SHP77 (cell line): ENCODE results near the gene ARMC5.
A peak's percentile ranks its signal among the peaks of the same experiment; 100 is the strongest.
"Not testable (repeated sequence)": the region's sequence is repeated elsewhere in the genome, so short reads cannot be mapped to it uniquely, and the experiment has no call there.

Experiments
- DNase-seq, 2 experiments: peaks; one replicate each; lab custom pipeline; 2025; lab: John Stamatoyannopoulos, UW

ARMC5 gene, protein sequence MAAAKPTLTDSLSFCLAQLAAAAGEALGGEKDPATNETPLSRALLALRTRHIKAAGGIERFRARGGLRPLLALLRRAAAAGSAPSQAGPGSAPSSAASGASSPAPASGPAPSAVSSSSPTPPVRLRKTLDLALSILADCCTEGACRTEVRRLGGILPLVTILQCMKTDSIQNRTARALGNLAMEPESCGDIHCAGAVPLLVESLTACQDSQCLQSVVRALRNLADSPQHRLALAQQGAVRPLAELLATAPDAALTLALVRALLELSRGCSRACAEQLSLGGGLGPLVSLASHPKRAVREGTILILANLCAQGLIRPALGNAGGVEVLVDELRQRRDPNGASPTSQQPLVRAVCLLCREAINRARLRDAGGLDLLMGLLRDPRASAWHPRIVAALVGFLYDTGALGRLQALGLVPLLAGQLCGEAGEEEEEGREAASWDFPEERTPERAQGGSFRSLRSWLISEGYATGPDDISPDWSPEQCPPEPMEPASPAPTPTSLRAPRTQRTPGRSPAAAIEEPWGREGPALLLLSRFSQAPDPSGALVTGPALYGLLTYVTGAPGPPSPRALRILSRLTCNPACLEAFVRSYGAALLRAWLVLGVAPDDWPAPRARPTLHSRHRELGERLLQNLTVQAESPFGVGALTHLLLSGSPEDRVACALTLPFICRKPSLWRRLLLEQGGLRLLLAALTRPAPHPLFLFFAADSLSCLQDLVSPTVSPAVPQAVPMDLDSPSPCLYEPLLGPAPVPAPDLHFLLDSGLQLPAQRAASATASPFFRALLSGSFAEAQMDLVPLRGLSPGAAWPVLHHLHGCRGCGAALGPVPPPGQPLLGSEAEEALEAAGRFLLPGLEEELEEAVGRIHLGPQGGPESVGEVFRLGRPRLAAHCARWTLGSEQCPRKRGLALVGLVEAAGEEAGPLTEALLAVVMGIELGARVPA

DNA sequence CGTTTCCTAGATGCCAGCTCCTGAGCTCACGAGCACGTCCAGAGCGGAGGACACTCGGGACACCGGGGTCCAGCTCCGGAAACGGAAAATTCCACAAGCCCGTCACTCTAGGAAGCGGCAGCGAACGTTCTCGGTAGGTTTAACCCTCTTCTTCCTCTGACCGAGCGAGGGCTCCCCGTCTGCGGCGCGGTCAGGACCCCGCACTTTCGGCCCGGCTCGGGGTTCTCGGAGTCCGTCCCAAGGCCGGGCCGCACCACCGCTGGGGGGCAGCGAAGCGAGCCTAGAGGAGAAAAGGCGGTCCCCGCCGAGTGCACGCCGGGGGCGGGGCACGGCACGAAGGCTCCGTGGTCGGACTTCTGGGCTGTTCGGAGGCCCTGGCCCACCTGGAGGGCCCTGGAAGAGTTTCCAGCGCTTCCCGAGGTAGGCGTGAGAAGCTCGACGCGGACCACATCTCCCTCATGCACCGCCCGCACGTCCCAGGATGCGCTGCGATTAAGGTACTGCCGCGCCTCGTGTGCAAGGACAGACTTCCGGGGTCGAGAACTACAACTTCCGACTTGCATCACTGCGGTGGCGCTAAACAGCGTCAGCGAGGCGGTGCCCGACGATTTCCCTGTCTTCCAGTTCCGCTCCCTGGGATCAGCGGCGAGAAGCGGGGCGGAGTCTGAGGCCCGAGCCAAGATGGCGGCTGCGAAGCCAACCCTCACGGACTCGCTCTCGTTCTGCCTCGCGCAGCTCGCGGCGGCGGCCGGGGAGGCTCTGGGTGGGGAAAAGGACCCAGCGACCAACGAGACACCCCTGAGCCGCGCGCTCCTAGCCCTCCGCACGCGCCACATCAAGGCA, at the start of gene ARMC5:
Gene ARMC5 (plus strand): TSS at position 658 of the 843 bp plus-strand sequence. CDS start 24 bp downstream, at position 682.
- DNase-seq = peak; percentile 97

DNA sequence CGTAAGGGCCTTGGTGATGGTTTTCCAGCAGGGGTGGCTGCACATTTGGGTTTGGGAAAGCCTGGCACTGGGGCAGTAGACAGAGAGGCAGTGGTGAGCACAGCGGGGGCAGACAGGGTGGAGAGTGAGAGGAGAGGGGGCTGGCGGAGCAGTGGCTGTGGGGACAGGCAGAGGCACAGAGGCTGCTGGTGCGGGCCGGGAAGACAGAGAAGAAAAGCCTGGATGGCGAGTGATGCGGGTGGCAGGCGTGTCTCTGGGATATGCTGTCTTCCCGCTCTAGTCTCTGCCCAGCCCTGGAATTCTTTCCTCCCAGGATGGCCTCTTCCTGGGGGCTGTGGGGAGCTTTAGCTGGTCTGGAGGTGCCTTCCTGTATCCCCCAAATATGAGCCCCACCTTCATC, 49.2 kb upstream of the ARMC5 start:
- no peak for DNase-seq

DNA sequence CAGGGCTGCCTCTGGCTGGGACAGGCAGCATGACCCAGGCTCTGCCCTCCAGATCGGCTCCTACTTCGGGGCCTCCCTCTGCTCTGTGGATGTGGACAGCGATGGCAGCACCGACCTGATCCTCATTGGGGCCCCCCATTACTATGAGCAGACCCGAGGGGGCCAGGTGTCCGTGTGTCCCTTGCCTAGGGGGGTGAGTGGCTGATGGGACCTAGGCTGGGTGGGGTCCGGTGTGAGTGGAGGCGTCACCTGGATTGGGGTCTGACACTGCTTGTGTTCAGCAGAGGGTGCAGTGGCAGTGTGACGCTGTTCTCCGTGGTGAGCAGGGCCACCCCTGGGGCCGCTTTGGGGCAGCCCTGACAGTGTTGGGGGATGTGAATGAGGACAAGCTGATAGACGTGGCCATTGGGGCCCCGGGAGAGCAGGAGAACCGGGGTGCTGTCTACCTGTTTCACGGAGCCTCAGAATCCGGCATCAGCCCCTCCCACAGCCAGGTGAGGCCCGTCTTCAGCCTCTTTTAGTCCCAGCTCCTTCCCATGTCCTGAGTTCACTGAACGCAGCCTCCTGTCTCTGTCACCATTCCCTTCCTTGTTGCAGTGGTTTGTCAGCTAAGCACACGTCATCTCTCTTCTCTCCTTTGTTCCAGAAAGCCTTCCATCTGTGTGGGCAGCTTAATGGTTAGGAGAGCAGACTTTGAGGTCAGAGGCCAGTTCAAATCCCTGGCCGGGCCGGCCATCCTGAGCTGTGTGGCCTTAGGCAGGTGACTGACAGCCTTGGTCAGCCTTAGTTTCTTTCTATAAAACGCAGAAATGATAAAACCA, 48.1 kb upstream of the ARMC5 start:
- no peak for DNase-seq

DNA sequence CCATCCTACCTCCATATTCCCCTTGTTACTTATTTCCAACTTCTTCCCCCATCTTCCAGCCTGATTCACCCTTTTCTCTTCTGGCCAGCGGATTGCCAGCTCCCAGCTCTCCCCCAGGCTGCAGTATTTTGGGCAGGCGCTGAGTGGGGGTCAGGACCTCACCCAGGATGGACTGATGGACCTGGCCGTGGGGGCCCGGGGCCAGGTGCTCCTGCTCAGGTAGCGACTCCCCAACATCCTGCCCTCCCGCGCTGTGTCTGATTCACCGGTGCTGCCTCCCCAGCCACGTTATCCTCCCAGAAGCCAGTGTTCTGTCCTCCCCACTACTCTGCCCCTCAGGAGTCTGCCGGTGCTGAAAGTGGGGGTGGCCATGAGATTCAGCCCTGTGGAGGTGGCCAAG, 46.6 kb upstream of the ARMC5 start:
- no peak for DNase-seq

DNA sequence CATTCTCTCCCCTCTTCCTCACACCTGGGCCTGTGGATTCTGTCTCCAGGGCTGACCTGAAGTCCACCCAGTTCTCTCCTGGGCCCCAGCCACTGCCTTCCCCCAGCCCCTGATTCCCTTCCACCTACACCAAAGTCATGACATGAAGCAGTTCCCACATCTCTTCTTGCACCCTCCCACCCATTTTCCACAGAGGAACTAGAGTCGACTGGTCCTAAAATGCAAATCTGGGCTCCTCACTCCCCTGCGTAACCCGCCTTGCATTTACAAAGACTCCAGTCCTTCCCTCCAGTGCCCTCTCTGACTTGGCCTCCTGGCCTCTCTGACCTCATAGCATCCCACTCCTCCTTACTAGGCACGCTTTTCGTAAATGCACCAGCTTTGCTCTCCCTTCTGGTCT, 45.9 kb upstream of the ARMC5 start:
- DNase-seq = no peak

DNA sequence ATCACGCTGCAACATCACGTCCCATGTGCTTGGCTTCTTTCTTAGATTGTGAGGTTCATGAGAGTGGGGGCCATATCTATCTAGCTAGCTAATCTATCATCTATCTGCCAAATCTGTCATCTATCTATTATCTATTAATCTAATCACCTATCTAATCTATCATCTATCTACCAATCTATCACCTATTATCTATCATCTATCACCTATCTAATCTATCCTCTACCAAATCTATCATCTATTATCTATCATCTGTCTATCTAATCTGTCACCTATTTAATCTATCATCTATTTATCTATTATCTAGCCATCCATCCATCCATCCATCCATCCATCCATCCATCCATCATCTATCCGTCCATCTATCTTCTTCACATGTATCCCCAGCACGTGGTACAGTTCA, 45.4 kb upstream of the ARMC5 start:
- DNase-seq = no peak

DNA sequence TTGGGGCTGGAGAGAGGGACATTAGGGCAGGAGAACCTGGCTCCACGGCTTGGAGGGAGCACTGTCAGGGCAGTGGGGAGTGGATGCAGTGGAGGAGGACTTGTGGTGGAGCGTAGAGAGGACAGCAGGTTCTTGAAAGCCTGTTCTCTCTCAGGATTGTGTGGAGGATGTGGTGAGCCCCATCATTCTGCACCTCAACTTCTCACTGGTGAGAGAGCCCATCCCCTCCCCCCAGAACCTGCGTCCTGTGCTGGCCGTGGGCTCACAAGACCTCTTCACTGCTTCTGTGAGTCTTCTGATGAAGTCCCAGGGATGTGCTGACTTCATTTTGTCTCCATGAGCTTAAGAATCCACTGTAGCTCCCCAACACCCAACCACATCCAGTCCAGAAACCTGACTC, 44.6 kb upstream of the ARMC5 start:
- no peak for DNase-seq

DNA sequence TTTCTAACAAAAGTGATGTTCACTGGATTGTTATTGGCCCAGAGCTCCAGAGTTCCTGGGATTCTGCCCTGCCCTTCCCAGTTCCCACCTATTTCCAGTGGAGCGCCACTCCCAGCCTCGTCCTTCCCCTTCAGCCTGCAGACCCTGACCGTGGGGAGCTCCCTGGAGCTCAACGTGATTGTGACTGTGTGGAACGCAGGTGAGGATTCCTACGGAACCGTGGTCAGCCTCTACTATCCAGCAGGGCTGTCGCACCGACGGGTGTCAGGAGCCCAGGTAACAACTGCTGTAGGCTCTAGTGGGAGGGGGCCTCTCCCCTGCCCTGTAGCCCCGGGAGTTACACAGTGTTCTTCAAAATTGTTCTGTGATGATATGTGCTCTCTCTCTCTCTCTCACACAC, 42.9 kb upstream of the ARMC5 start:
- DNase-seq = no peak

DNA sequence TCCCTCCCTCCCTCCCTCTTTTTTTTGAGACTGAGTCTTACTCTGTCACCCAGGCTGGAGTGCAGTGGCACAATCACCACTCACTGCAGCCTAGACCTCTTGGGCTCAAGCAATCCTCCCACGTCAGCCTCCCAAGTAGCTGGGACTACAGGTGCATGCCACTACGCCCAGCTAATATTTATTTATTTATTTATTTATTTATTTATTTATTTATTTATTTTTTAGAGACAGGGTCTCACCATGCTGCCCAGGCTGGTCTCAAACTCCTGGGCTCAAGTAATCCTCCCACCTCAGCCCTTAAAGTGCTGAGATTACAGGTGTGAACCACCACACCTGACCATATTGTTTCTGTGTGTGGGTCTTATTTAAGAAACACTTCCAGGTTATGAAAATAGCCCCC, 42.3 kb upstream of the ARMC5 start:
- not testable (repeated sequence) for DNase-seq

DNA sequence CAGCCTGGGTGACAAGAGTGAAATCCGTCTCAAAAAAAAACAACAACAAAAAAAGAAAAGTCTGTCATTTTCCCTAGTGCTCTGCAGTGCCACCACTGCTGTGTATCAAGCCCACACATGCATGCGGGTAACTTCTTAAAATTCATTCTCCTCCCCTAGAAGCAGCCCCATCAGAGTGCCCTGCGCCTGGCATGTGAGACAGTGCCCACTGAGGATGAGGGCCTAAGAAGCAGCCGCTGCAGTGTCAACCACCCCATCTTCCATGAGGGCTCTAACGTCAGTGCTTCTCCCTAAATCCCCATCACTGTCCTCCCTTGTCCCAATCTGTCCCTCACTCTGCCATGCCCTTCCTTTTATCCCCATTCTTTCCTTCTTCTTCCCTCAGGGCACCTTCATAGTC, 41.4 kb upstream of the ARMC5 start:
- no peak for DNase-seq

DNA sequence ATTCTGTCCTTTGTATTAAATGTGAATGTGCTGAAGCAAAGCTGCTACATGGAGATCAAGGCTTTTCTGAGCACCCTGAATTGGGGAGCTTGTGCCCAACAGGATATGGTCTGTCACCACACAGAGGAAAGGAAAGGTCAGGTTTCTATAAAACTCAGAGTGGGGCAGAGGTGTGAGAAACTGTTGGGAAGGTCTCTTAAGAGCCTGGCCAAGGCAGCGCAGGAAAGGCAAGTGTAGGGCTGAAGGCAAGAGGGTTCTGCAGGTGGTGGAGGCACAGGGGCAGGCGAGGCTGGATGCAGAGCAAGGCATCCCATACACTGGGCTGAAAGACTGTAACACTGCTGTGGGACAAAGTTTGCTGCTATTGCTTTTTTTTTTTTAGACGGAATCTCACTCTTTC, 39.3 kb upstream of the ARMC5 start:
- DNase-seq = no peak

DNA sequence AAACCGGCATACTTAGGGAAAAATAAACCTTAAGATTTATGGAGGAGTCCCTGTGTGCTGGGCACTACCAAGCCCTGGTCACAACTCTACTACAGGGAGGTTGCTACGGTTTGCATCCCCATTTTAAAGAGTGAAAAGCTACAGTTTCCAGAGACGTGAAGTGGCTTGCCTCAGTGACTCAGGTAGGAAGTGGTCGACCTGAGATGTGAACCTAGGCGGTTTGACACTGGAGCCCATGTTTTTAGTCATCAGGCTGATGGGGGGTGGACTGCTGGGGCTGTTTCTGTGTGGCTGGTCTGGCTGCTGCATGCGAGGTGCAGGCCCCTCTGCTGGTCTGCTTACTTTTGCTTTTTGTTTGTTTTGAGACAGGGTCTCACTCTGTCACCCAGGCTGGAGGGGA, 37.7 kb upstream of the ARMC5 start:
- no peak for DNase-seq

DNA sequence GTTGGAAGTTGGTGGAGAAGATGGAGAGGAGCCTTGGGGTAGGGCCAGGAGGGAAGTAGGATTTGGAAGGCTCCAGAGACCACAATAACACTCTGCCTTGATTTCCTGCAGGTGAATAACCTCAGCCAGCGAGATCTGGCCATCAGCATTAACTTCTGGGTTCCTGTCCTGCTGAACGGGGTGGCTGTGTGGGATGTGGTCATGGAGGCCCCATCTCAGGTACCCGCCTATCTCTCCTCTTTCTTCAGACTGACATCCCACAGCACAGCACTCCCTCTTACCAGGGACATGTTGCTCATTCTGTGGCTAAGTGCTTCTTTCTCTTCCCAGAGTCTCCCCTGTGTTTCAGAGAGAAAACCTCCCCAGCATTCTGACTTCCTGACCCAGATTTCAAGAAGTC, 36.1 kb upstream of the ARMC5 start:
- no peak for DNase-seq

DNA sequence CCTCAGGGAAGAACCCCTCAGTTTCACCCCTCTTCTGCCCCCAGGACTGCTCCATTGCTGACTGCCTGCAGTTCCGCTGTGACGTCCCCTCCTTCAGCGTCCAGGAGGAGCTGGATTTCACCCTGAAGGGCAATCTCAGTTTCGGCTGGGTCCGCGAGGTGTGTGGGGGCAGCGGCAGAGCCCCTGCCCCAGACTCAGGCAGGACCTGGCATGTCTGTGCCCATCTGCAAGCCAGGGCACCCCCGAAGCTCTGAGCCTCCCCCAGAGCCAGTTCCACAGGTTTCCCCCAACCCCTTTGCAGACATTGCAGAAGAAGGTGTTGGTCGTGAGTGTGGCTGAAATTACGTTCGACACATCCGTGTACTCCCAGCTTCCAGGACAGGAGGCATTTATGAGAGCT, 35.5 kb upstream of the ARMC5 start:
- no peak for DNase-seq

DNA sequence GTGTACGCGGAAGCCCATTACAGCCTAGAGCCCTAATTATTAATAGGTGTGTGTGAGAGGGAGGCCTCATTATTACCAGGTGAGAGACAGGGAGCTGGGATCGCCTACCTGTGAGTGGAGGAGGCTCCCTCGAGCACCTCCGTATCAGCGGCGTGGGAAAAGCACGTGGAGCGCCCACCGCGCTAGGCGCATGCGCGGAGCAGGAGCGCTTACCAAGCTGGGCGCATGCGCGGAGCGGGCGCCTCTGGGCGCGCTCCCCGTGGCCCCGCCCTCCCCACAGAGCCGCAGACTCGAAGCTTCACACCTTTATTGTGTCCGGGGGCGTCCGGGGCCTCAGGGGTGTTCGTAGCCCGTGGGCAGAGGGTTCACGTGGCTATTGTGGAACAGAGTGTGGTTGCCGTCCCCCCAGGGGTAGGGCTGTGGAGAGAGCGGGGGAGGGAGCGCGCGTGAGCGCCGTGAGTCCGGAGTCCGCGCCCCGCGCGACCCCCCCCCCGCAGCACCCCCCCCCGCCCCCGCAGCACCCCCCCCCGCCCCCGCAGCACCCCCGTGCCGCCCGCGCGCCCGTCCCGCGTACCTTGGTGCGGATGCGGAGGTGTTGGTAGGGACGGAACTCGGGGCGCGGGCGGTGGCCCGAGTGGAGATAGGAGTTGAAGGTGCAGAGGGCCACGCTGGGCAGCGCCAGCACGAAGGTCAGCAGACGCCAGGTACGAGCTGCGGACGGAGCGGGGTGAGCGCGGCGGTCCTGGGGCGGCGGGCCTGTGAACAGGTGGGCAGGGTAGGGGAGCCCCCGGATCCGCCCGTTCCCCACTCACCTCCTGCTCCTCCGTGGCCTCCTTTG, 31.6 kb upstream of the ARMC5 start:
- DNase-seq = no peak

DNA sequence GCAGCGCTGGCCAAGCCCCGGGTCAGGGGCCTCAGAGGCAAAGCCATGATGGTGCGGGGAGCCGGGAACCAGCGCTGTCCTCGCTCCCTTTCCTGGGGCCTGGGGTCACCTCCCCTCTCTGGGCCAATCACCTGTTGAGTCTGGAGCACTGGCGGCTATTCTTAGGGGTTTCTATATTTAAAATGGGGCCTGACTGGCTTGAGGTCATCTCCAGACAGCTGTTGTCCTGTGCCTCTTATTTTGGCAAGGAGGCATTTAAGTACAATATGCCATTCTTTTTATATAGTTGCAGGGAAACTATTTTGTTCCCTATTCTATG, 31.1 kb upstream of the ARMC5 start, which contains the start of gene COX6A2:
Gene COX6A2 (minus strand): TSS at position 82 of the 319 bp plus-strand sequence. CDS start 35 bp downstream, at position 47.
- no peak for DNase-seq

DNA sequence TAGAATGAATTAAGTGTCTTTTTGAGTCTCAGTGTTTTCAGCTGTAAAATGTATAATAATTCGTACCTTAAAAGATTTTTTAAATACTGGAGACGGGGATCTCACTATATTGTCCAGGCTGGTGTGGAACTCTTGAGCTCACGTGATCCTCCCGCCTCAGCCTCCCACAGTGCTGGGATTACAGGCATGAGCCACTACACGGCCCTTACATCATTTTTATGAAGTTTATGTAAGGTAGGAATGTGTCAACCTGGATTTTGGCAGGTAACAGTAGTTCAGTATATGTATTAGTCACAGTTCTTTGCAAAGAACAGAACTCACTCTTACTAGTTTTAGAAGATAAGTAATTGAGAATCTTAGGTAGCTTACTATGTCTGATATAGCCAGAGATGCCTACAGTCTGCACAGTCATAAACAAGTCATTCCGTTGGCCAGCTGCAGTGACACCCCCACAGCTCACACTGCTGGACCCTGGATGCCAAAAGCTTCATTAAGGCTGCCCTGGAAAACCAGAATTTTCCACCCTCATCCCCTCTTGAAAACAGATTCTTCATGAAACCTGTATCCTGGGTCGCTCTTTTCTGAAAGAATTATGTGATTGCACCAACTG, 30.6 kb upstream of the ARMC5 start:
- no peak for DNase-seq

DNA sequence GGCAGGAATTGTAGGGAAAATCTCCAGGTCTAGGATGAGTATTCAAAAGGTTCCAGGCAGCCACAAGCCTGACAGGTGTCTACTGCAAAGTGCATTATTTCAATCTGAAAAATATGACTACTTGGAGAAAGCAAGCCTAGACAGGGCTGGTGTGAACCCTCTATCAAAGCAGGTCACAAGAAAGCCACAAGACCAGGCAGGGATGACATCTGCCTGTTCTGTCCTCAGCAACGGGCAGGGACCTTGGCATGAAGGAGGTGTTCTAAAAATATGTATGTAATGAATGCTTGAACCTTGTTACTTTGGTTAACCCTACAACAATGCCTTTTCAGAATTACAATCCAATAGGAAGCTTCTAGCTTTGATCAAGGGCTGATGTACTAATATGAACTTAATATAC, 30.0 kb upstream of the ARMC5 start:
- no peak for DNase-seq

DNA sequence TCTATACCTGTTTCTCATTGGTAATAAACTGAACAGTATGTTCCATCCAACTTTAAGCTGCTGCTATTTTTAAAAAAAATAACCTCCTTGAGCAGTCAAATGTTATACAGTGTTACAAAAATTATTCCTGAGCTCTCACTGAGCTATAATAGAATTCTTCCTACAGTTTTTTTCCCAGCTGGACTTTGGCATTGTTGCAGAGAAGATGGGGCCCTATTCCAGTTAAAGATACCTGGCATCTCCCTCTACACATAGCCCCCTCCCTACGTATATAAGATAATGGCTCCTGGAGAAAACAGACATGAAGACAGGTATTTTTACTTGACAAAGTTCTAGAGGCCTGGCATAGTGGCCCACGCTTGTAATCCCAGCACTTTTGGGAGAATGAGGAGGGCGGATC, 29.5 kb upstream of the ARMC5 start:
- no peak for DNase-seq
